HAP-1 (cell line): ENCODE results near the gene CSK.

ENCODE experiments used
- DNase-seq, 2 experiments: peaks; one replicate each; pipeline ENCODE4 v3.0.0-alpha.2; 2016 to 2020; ENCODE audit warnings: low spot score in 2 of 2
- H3K27me3 ChIP-seq: fragments of 250-450 bp; sonication (Bioruptor Pico); 2 replicates; pipeline ENCODE4 v1.5.1; 2020; ENCODE audit warnings: low read depth, mild to moderate bottlenecking, moderate library complexity
- H3K36me3 ChIP-seq: fragments of 250-450 bp; sonication (Bioruptor Pico); replicated peaks from 2 replicates; pipeline ENCODE4 v1.5.1; 2020; ENCODE audit warnings: mild to moderate bottlenecking
- H3K4me1 ChIP-seq: fragments of 250-450 bp; sonication (Bioruptor Pico); 2 replicates; pipeline ENCODE4 v1.5.1; 2020; ENCODE audit warnings: mild to moderate bottlenecking
- H3K4me3 ChIP-seq: fragments of 250-450 bp; sonication (Bioruptor Pico); 2 replicates; pipeline ENCODE4 v1.5.1; 2020; ENCODE audit warnings: mild to moderate bottlenecking, moderate library complexity
- H3K9me3 ChIP-seq: fragments of 250-450 bp; sonication (Bioruptor Pico); 2 replicates; pipeline ENCODE4 v1.5.1; 2020; ENCODE audit warnings: mild to moderate bottlenecking, moderate library complexity
- in situ Hi-C: fragments of 300-500 bp; cut with MboI; formaldehyde crosslinking; loops from 3 replicates; pipeline ENCODE4 v1.14.3; 2020; ENCODE audit warnings: low sequenced_read_pairs, inconsistent platforms, mixed read lengths

CSK gene

GRCh38 chr15:74794248-74794969, 12.5 kb downstream of the CSK start:
- in situ Hi-C loops, result no loop called here
- Histone ChIP-seq H3K27me3 (no peaks in the 10 kb centered on the region), H3K4me1 (no peaks in the 10 kb centered on the region; the same call in 1 of the 2 replicates), H3K36me3 (peaks cover 32% of the 10 kb centered on the region), H3K4me3 (no peak overlapping the region), H3K9me3 (no peaks in the 10 kb centered on the region)
- DNase-seq, result no peak

- H3K9me3 ChIP-seq, result no peaks in the 10 kb centered on the region
- DNase-seq, result no peak
- peaks cover 32% of the 10 kb centered on the region for H3K36me3 ChIP-seq
- in situ Hi-C loops, result no loop called here
- H3K4me1 ChIP-seq, result no peaks in the 10 kb centered on the region; the same call in 1 of the 2 replicates
- H3K27me3 ChIP-seq, result no peaks in the 10 kb centered on the region
- H3K4me3 ChIP-seq, result no peak overlapping the region
Measured at GRCh38 chr15:74794970-74795349, 13.1 kb downstream of the CSK start.

- Histone ChIP-seq H3K4me1 (no peaks in the 10 kb centered on the region), H3K27me3 (no peaks in the 10 kb centered on the region), H3K4me3 (no peak overlapping the region), H3K36me3 (peaks cover 38% of the 10 kb centered on the region), H3K9me3 (no peaks in the 10 kb centered on the region)
- in situ Hi-C loops, result no loop called here
- DNase-seq, result no peak
Measured at GRCh38 chr15:74795966-74796625, 14.2 kb downstream of the CSK start.

GRCh38 chr15:74798388-74799254, 16.7 kb downstream of the CSK start:
- Histone ChIP-seq H3K4me3 (no peak overlapping the region), H3K36me3 (peaks cover 60% of the 10 kb centered on the region), H3K9me3 (no peaks in the 10 kb centered on the region), H3K4me1 (no peaks in the 10 kb centered on the region), H3K27me3 (no peaks in the 10 kb centered on the region)
- no peak for DNase-seq
- in situ Hi-C loops, result no loop called here

- Histone ChIP-seq H3K4me3 (no peak overlapping the region), H3K36me3 (peaks cover 66% of the 10 kb centered on the region), H3K9me3 (no peaks in the 10 kb centered on the region), H3K27me3 (no peaks in the 10 kb centered on the region), H3K4me1 (no peaks in the 10 kb centered on the region)
- in situ Hi-C loops, result no loop called here
- no peak for DNase-seq
Measured at GRCh38 chr15:74799255-74799855, 17.5 kb downstream of the CSK start.

- H3K4me1 ChIP-seq, result no peaks in the 10 kb centered on the region
- no peaks in the 10 kb centered on the region for H3K27me3 ChIP-seq
- H3K4me3 ChIP-seq, result no peak overlapping the region
- no peaks in the 10 kb centered on the region for H3K9me3 ChIP-seq
- peaks cover 66% of the 10 kb centered on the region for H3K36me3 ChIP-seq
- in situ Hi-C loops, result loop anchor here (25.0 kb wide), 1 partner anchor 512 kb away; no protein-coding TSS in a partner anchor
- peak; percentile 74 to 89 for DNase-seq
Measured at GRCh38 chr15:74799856-74800558, 18.1 kb downstream of the CSK start.

GRCh38 chr15:74800559-74801094, 18.7 kb downstream of the CSK start:
- Histone ChIP-seq H3K9me3 (no peaks in the 10 kb centered on the region), H3K4me1 (no peaks in the 10 kb centered on the region), H3K36me3 (peaks cover 66% of the 10 kb centered on the region), H3K27me3 (no peaks in the 10 kb centered on the region), H3K4me3 (no peak overlapping the region)
- no peak for DNase-seq
- in situ Hi-C loops, result loop anchor here (25.0 kb wide), 1 partner anchor 512 kb away; no protein-coding TSS in a partner anchor

- Histone ChIP-seq H3K4me1 (no peaks in the 10 kb centered on the region), H3K9me3 (no peaks in the 10 kb centered on the region), H3K36me3 (peaks cover 66% of the 10 kb centered on the region), H3K4me3 (no peak overlapping the region), H3K27me3 (no peaks in the 10 kb centered on the region)
- DNase-seq, result no peak
- in situ Hi-C loops, result loop anchor here (25.0 kb wide), 1 partner anchor 511 kb away; no protein-coding TSS in a partner anchor
Measured at GRCh38 chr15:74801311-74801997, 19.6 kb downstream of the CSK start.

GRCh38 chr15:74802290-74802689, 20.4 kb downstream of the CSK start:
- in situ Hi-C loops, result loop anchor here (25.0 kb wide), 1 partner anchor 510 kb away; no protein-coding TSS in a partner anchor
- peaks cover 66% of the 10 kb centered on the region for H3K36me3 ChIP-seq

GRCh38 chr15:74802862-74803447, 21.1 kb downstream of the CSK start:
- H3K36me3 ChIP-seq, result peaks cover 59% of the 10 kb centered on the region
- in situ Hi-C loops, result loop anchor here (25.0 kb wide), 1 partner anchor 509 kb away; no protein-coding TSS in a partner anchor
- DNase-seq, result no peak
- no peaks in the 10 kb centered on the region for H3K9me3 ChIP-seq
- no peak overlapping the region for H3K4me3 ChIP-seq
- H3K27me3 ChIP-seq, result no peaks in the 10 kb centered on the region
- no peaks in the 10 kb centered on the region for H3K4me1 ChIP-seq

More at GRCh38 chr15:74802290-74802689, 20.4 kb downstream of the CSK start:
- H3K9me3 ChIP-seq, result no peaks in the 10 kb centered on the region
- H3K4me3 ChIP-seq, result no peak overlapping the region
- DNase-seq, result no peak
- no peaks in the 10 kb centered on the region for H3K27me3 ChIP-seq
- no peaks in the 10 kb centered on the region for H3K4me1 ChIP-seq

- in situ Hi-C loops, result loop anchor here (25.0 kb wide), 1 partner anchor 507 kb away; no protein-coding TSS in a partner anchor
- no peaks in the 10 kb centered on the region for H3K9me3 ChIP-seq
- no peaks in the 10 kb centered on the region; the same call in 1 of the 2 replicates for H3K27me3 ChIP-seq
- peaks cover 43% of the 10 kb centered on the region for H3K36me3 ChIP-seq
- H3K4me3 ChIP-seq, result no peak overlapping the region
- H3K4me1 ChIP-seq, result no peaks in the 10 kb centered on the region
- no peak for DNase-seq
Measured at GRCh38 chr15:74804935-74805334, 23.1 kb downstream of the CSK start.

- Histone ChIP-seq H3K4me3 (no peak overlapping the region), H3K27me3 (no peaks in the 10 kb centered on the region; the same call in none of the 2 replicates), H3K9me3 (no peaks in the 10 kb centered on the region), H3K36me3 (peaks cover 19% of the 10 kb centered on the region), H3K4me1 (no peaks in the 10 kb centered on the region)
- no peak for DNase-seq
- in situ Hi-C loops, result loop anchor here (25.0 kb wide), 1 partner anchor 505 kb away; no protein-coding TSS in a partner anchor
Measured at GRCh38 chr15:74807282-74807681, 25.4 kb downstream of the CSK start.
